ENCODE measurements around the gene ERBB2.
"Not testable (repeated sequence)": the region's sequence is repeated elsewhere in the genome, so short reads cannot be mapped to it uniquely, and the experiment has no call there.

Gene ERBB2

DNA sequence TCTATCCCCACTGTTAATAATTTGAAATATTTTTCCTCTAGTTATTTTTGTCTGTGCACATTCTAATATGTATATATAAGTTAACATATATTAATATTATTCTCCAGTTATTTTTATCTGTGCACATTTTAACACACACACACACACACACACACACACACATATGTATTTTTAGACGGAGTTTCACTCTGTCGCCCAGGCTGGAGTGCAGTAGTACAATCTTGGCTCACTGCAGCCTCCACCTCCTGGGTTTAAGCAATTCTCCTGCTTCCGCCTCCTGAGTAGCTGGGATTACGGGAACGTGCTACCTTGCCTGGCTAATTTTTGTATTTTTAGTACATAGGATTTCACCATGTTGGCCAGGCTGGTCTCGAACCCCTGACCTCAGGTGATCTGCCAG lies 17.8 kb downstream of the ERBB2 start:
- DNase-seq (ENCODE audit: extremely low read depth, low read depth) = no peak

DNA sequence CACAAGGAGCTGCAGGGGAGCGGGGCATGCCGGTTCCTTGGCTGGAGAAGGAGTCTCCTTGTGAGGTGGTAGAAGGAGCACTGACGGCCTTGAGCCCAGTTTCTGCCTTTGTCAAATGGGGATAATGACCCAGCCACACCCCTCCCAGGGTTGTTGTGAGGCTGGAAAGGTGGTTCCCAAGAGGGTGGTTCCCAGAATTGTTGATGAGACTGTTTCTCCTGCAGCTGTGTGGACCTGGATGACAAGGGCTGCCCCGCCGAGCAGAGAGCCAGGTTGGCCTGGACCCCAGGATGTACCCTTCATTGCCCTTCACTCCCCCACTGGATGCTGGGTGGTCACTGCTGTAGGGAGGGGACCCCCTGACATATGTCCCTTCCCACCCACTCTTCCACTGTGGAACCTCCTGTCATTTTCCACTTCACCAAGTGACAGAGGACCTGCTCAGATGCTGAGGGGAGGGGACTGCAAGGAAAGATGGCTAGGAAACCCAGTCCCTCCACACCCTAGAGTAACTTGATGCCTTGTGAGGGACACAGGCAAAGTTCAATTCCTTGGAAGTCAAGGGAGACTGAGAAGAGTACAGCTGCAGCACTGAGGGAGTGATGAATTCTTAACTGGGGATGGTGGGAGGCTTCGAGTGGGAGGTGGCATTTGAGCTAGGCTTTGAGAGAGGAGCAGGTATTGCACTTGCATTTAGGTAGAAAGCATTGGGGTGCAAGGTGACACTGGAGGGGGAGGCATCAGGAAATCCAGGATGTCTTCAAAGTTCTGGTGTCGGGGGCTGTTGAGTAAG lies 19.9 kb downstream of the ERBB2 start:
- TF ChIP-seq, protein P1, sequence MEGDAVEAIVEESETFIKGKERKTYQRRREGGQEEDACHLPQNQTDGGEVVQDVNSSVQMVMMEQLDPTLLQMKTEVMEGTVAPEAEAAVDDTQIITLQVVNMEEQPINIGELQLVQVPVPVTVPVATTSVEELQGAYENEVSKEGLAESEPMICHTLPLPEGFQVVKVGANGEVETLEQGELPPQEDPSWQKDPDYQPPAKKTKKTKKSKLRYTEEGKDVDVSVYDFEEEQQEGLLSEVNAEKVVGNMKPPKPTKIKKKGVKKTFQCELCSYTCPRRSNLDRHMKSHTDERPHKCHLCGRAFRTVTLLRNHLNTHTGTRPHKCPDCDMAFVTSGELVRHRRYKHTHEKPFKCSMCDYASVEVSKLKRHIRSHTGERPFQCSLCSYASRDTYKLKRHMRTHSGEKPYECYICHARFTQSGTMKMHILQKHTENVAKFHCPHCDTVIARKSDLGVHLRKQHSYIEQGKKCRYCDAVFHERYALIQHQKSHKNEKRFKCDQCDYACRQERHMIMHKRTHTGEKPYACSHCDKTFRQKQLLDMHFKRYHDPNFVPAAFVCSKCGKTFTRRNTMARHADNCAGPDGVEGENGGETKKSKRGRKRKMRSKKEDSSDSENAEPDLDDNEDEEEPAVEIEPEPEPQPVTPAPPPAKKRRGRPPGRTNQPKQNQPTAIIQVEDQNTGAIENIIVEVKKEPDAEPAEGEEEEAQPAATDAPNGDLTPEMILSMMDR (IDR thresholded peaks at IDR 0.05; ENCODE audit: low read depth, low read length) = no peak
- no peak for DNase-seq (ENCODE audit: extremely low read depth, low read depth)

More for the DNA sequence above, 17.8 kb downstream of the ERBB2 start:
- TF ChIP-seq, protein P1 (IDR thresholded peaks at IDR 0.05; ENCODE audit: low read depth, low read length) = no peak

DNA sequence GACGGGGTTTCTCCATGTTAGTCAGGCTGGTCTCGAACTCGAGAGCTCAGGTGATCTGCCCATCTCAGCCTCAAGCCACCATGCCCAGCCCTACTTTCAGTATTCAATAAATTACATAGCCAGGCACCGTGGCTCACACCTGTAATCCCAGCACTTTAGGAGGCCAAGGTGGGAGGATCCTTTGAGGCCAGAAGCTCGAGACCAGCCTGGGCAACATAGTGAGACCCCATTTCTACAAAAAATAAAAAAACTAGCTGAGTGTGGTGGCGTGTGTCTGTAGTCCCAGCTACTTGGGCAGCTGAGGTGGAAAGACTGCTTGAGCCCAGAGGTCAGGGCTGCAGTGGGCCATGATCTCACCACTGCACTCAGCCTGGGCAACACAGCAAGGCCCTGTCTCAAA lies 22.2 kb downstream of the ERBB2 start:
- TF ChIP-seq, protein P1 (IDR thresholded peaks at IDR 0.05; ENCODE audit: low read depth, low read length) = no peak
- DNase-seq (ENCODE audit: extremely low read depth, low read depth) = no peak

DNA sequence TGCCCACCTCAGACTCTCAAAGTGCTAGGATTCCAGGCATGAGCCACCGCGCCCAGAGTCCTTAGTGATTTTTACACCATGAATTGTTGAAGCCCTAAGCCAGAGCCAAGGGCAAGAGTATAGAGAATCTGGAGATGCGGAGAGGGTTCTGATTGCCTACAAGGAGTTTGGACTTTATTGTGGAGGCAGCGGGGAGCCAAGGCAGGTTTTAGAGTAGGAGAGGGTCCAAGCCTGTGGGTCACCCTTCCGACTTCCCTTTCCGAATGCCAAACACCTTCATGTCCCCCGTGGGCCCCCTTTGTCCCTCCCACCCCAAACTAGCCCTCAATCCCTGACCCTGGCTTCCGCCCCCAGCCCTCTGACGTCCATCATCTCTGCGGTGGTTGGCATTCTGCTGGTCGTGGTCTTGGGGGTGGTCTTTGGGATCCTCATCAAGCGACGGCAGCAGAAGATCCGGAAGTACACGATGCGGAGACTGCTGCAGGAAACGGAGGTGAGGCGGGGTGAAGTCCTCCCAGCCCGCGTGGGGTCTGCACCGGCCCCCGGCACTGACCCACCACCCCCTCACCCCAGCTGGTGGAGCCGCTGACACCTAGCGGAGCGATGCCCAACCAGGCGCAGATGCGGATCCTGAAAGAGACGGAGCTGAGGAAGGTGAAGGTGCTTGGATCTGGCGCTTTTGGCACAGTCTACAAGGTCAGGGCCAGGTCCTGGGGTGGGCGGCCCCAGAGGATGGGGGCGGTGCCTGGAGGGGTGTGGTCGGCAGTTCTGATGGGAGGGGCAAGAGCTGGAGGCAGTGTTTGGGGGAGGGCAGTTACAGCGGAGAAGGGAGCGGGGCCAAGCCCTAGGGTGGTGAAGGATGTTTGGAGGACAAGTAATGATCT lies 23.3 kb downstream of the ERBB2 start:
- DNase-seq (ENCODE audit: extremely low read depth, low read depth) = no peak
- TF ChIP-seq, protein P1 (IDR thresholded peaks at IDR 0.05; ENCODE audit: low read depth, low read length) = no peak

DNA sequence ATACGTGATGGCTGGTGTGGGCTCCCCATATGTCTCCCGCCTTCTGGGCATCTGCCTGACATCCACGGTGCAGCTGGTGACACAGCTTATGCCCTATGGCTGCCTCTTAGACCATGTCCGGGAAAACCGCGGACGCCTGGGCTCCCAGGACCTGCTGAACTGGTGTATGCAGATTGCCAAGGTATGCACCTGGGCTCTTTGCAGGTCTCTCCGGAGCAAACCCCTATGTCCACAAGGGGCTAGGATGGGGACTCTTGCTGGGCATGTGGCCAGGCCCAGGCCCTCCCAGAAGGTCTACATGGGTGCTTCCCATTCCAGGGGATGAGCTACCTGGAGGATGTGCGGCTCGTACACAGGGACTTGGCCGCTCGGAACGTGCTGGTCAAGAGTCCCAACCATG lies 24.9 kb downstream of the ERBB2 start:
- TF ChIP-seq, protein P1 (IDR thresholded peaks at IDR 0.05; ENCODE audit: low read depth, low read length) = no peak
- no peak for DNase-seq (ENCODE audit: extremely low read depth, low read depth)

DNA sequence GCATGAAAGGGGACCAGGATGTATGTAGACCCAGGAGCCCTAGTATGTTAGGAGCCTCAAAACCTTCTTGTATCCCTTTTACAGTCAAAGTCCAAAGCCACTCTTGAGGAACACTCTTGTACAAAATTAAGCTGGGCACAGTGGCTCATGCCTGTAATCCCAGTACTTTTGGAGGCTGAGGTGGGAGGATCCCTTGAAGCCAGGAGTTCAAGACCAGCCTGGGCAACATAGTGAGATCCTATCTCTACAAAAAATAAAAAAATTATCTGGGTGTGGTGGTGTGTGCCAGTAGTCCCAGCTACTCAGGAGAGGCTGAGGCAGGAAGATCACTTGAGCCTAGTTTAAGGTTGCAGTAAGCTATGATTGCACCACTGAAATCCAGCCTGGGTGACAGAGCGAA lies 26.1 kb downstream of the ERBB2 start:
- not testable (repeated sequence) for DNase-seq (ENCODE audit: extremely low read depth, low read depth)

DNA sequence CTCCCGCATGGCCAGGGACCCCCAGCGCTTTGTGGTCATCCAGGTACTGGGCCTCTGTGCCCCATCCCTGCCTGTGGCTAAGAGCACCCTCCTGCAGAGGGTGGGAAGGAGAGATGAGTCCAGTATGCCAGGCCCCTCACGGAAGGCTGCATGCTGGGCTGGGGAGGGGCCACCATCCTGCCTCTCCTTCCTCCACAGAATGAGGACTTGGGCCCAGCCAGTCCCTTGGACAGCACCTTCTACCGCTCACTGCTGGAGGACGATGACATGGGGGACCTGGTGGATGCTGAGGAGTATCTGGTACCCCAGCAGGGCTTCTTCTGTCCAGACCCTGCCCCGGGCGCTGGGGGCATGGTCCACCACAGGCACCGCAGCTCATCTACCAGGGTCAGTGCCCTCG lies 26.8 kb downstream of the ERBB2 start:
- DNase-seq (ENCODE audit: extremely low read depth, low read depth) = no peak
- TF ChIP-seq, protein P1 (IDR thresholded peaks at IDR 0.05; ENCODE audit: low read depth, low read length) = no peak

Data from AG09319 (cell line).